Endothelial cell of umbilical vein (primary cell): ENCODE data around the gene CMPK2. TPM values are rescaled to one million over a fixed set of nuclear protein-coding genes. Genes with fewer than 3 reads are reported as not detected.

Experiments
- BruUV-seq: library from RNA; stranded (reverse); fragments of 400-500 nt; replicated peaks from 2 replicates; lab custom pipeline; 2021; lab: Mats Ljungman, UMichigan
- CTCF ChIA-PET: fragments of 300-600, 350-600 bp; sonication (Branson Sonifier 250); formaldehyde crosslinking; loops from one replicate; lab custom pipeline; 2021; ENCODE audit warnings: antibody characterized with exemption, inconsistent platforms; lab: Charles Lee
- POLR2A ChIA-PET: fragments of 300-600, 350-600 bp; sonication (Branson Sonifier 250); formaldehyde crosslinking; loops from one replicate; lab custom pipeline; 2021; ENCODE audit warnings: antibody characterized with exemption, inconsistent platforms; lab: Charles Lee
- DNase-seq: peaks from one replicate; pipeline ENCODE4 v3.0.0-alpha.2; 2011; ENCODE audit warnings: low read depth, low spot score
- FAIRE-seq: peaks from 2 replicates; lab custom pipeline; 2011; peaks lifted over from hg19 to GRCh38; lab: Jason Lieb, UNC
- H2AFZ ChIP-seq: 2 replicates; pipeline ENCODE4 v1.6.0; 2012; ENCODE audit warnings: low read depth, low read length, control low read depth, inconsistent platforms
- H3K27ac ChIP-seq: 2 replicates; pipeline ENCODE4 v1.5.1; 2011; ENCODE audit warnings: low read depth, mild to moderate bottlenecking, control low read depth, low read length, moderate library complexity; ENCODE audit not compliant: insufficient read depth
- H3K27me3 ChIP-seq, 2 experiments: 2 replicates each; pipeline versions ENCODE4 v1.6.0 to v1.6.1; 2011; ENCODE audit warnings: low read length in 2 of 2, mixed read lengths in 1 of 2; ENCODE audit not compliant: control insufficient read depth in 2 of 2, insufficient read depth in 2 of 2
- H3K36me3 ChIP-seq, 2 experiments: 2 replicates in 1 of 2; 3 replicates in 1 of 2; pipeline ENCODE4 v1.5.1; 2011; ENCODE audit warnings: low read length in 2 of 2, mild to moderate bottlenecking in 1 of 2, moderate library complexity in 1 of 2; ENCODE audit not compliant: control insufficient read depth in 2 of 2, insufficient read depth in 2 of 2; ENCODE audit errors: extremely low read depth in 1 of 2
- H3K4me1 ChIP-seq: 3 replicates; pipeline ENCODE4 v1.5.1; 2011; ENCODE audit warnings: mild to moderate bottlenecking, low read length; ENCODE audit not compliant: control insufficient read depth, insufficient read depth; ENCODE audit errors: extremely low read depth
- H3K4me2 ChIP-seq: 2 replicates; pipeline ENCODE4 v1.6.1; 2011; ENCODE audit warnings: low read length, control low read depth, mixed read lengths; ENCODE audit not compliant: insufficient read depth
- H3K4me3 ChIP-seq, 3 experiments: fragments of 200-600 bp in 1 of 3; sonication (generic), shearing (Covaris generic) in 1 of 3; replicated peaks in 1 of 3; 2 replicates each; pipeline ENCODE4 v1.5.1; 2011 to 2016; ENCODE audit warnings: control low read depth in 3 of 3, low read length in 3 of 3, mild to moderate bottlenecking in 2 of 3, inconsistent platforms in 1 of 3, low read depth in 1 of 3, moderate library complexity in 1 of 3; ENCODE audit not compliant: insufficient read depth in 1 of 3
- H3K79me2 ChIP-seq: 2 replicates; pipeline ENCODE4 v1.6.0; 2012; ENCODE audit warnings: low read length, inconsistent platforms; ENCODE audit not compliant: control insufficient read depth, insufficient read depth
- H3K9ac ChIP-seq: replicated peaks from 2 replicates; pipeline ENCODE3; 2011; ENCODE audit warnings: low read length, control low read depth; ENCODE audit not compliant: insufficient read depth; ENCODE audit errors: extremely low read depth
- H3K9me1 ChIP-seq: replicated peaks from 3 replicates; pipeline ENCODE4 v1.6.0; 2011; ENCODE audit warnings: mild to moderate bottlenecking, low read length; ENCODE audit not compliant: control insufficient read depth, insufficient read depth; ENCODE audit errors: extremely low read depth
- H3K9me3 ChIP-seq: replicated peaks from 2 replicates; pipeline ENCODE4 v1.5.1; 2012; ENCODE audit warnings: low read length, inconsistent platforms; ENCODE audit not compliant: control insufficient read depth, insufficient read depth
- H4K20me1 ChIP-seq: replicated peaks from 2 replicates; pipeline ENCODE3; 2011; ENCODE audit warnings: mild to moderate bottlenecking, low read length; ENCODE audit not compliant: control insufficient read depth, insufficient read depth; ENCODE audit errors: extremely low read depth
- EZH2 ChIP-seq: IDR thresholded peaks from 2 replicates; pipeline ENCODE4 v1.6.1; 2012; ENCODE audit warnings: borderline replicate concordance, low read depth, mild to moderate bottlenecking, moderate library complexity, low read length, inconsistent platforms; ENCODE audit not compliant: severe bottlenecking
- FOS ChIP-seq: IDR thresholded peaks from 2 replicates; pipeline ENCODE4 v1.6.1; 2011; ENCODE audit warnings: mild to moderate bottlenecking, low read length, moderate library complexity, borderline replicate concordance; ENCODE audit not compliant: insufficient read depth
- GATA2 ChIP-seq: IDR thresholded peaks from 2 replicates; pipeline ENCODE4 v1.7.0; 2011; ENCODE audit warnings: low read depth, mild to moderate bottlenecking, moderate library complexity, mixed read lengths, low read length; ENCODE audit not compliant: insufficient read length, insufficient read depth
- JUN ChIP-seq: IDR thresholded peaks from 2 replicates; pipeline ENCODE4 v1.6.1; 2011; ENCODE audit warnings: borderline replicate concordance, low read depth; ENCODE audit not compliant: insufficient read length, insufficient read depth
- MYC ChIP-seq: IDR thresholded peaks from one replicate; pipeline ENCODE4 v1.6.1; 2011; ENCODE audit warnings: mild to moderate bottlenecking, low read depth, low read length
- POLR2A ChIP-seq: IDR thresholded peaks from 2 replicates; pipeline ENCODE4 v1.6.1; 2012; ENCODE audit warnings: low read depth, mild to moderate bottlenecking, control low read depth, low read length
- POLR2AphosphoS5 ChIP-seq: IDR thresholded peaks from 2 replicates; pipeline ENCODE4 v1.6.1; 2012; ENCODE audit warnings: low read depth, mild to moderate bottlenecking, control low read depth, low read length, moderate library complexity; ENCODE audit not compliant: insufficient read depth
- dilution Hi-C: fragments of 300-500 bp; cut with MboI; formaldehyde crosslinking; loops from one replicate; pipeline ENCODE4 v1.15.0; 2019; ENCODE audit warnings: low sequenced_read_pairs; ENCODE audit not compliant: extremely low pct_ligation_motif_present
- intact Hi-C: fragments of 100-400 bp; cut with micrococcal nuclease; formaldehyde crosslinking; loops from one replicate; pipeline ENCODE4 v1.10.0; 2022
- polyA plus RNA-seq, 4 experiments: library from polyadenylated mRNA; depleted of rRNA in 3 of 4; stranded (reverse) in 3 of 4; unstranded in 1 of 4; fragments of >200 nt; gene quantifications; 2 replicates each; pipeline versions ENCODE4 v1.2.1 to v1.2.3, GENCODE V29; 2011 to 2012; ENCODE audit warnings: missing spikeins in 1 of 4
- total RNA-seq: library from RNA; stranded (reverse); gene quantifications from 2 replicates; pipeline ENCODE4 v1.2.3, GENCODE V29; 2021
- TF ChIP-seq, protein P1 (sequence below), 2 donors: IDR thresholded peaks; 1 replicate in 1 of 2; 2 replicates in 1 of 2; pipeline ENCODE4 v1.5.1; 2011; ENCODE audit warnings: low read length in 2 of 2, mild to moderate bottlenecking in 2 of 2, moderate library complexity in 2 of 2, control low read depth in 1 of 2, inconsistent platforms in 1 of 2, low read depth in 1 of 2; ENCODE audit not compliant: insufficient read depth in 1 of 2; ENCODE audit errors: extremely low read depth in 1 of 2
- TF ChIP-seq, protein P2 (sequence below): IDR thresholded peaks from 2 replicates; pipeline ENCODE4 v1.6.1; 2011; ENCODE audit not compliant: insufficient read depth, insufficient read length

CMPK2 gene
- total and polyA plus RNA-seq, 2 donors (not counting 3 experiments of a cell fraction or from before 2014, with no cell fraction given), result 0.15 to 0.69 TPM

DNA sequence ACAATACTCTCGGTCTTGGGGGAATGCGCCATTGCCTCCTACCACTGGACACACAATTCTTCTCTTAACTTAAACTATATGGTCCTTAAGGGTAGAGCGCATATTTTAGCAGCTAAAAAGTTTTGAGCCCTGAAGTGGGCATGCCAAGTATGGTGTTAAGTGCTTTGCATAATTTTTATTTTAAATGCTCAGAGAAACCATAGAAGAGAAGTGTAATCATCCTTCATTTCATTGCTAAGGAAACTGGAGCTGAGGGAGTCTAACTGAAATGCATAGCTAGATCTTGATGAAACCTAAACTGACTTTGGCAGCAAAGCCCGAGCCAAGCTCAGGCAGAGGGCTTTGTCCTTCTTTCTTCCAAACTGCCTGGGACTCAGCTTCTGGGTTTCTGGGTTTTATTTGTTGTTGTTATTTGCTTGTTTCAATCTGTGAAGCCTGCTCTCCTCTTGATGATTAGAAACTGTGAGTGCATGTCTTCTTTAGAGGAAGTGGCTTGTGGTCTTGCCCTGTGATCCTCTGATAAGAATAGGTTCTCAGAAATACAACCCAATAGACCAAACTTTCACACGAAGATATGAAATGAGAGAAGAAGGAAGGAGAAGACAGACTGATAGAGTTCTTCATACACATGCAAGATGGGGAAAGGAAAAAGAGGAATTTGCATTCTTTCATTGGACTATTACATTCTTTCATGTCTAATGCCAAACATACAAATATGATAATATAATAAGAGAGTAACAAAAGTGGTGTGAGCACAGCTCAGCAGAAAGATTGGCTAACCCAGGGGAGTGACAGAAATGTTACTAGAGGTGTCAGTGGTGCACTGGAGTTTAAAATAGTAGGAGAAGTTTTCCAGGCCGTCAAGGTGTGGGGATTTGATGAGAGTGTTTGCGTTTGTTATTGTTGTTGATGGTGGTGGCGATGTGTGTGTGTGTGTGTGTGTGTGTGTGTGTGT is 44.0 kb upstream of the CMPK2 start:
- FAIRE-seq (no peak), DNase-seq (no peak)
- Histone ChIP-seq H3K36me3 (no peaks in the 10 kb centered on the region), H4K20me1 (no peaks in the 10 kb centered on the region), H2AFZ (no peak overlapping the region), H3K27ac (no peak overlapping the region), H3K9me1 (no peaks in the 10 kb centered on the region), H3K9ac (no peak overlapping the region), H3K4me1 (no peaks in the 10 kb centered on the region), H3K4me3 (no peak overlapping the region), H3K9me3 (no peaks in the 10 kb centered on the region), H3K4me2 (no peak overlapping the region), H3K79me2 (no peaks in the 10 kb centered on the region), H3K27me3 (peaks cover 6 to 10% of the 10 kb centered on the region in 2 experiments)
- TF ChIP-seq EZH2 (no peak), JUN (no peak), POLR2A (no peak), POLR2AphosphoS5 (no peak), FOS (no peak), MYC (no peak), GATA2 (no peak)
- TF ChIP-seq, protein P1, sequence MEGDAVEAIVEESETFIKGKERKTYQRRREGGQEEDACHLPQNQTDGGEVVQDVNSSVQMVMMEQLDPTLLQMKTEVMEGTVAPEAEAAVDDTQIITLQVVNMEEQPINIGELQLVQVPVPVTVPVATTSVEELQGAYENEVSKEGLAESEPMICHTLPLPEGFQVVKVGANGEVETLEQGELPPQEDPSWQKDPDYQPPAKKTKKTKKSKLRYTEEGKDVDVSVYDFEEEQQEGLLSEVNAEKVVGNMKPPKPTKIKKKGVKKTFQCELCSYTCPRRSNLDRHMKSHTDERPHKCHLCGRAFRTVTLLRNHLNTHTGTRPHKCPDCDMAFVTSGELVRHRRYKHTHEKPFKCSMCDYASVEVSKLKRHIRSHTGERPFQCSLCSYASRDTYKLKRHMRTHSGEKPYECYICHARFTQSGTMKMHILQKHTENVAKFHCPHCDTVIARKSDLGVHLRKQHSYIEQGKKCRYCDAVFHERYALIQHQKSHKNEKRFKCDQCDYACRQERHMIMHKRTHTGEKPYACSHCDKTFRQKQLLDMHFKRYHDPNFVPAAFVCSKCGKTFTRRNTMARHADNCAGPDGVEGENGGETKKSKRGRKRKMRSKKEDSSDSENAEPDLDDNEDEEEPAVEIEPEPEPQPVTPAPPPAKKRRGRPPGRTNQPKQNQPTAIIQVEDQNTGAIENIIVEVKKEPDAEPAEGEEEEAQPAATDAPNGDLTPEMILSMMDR (IDR thresholded peaks at IDR 0.05; ENCODE audit: extremely low read depth in 1 of 2, insufficient read depth in 1 of 2, low read depth in 1 of 2, low read length in 2 of 2), result no peak
- TF ChIP-seq, protein P2, sequence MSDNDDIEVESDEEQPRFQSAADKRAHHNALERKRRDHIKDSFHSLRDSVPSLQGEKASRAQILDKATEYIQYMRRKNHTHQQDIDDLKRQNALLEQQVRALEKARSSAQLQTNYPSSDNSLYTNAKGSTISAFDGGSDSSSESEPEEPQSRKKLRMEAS, result no peak
- ChIA-PET POLR2A (no interaction called here), CTCF (interaction anchor here (2.1 to 2.7 kb wide), 3 partner anchors 7 to 135 kb away, joined by 5 to 13 read pairs (median 8); no protein-coding TSS in a partner anchor)
- intact Hi-C loops, result no loop called here
- dilution Hi-C loops, result no loop called here
- no TSS peak for BruUV-seq
